GM21529 (cell line): ENCODE results near the gene RGCC.
A peak's percentile ranks its signal among the peaks of the same experiment; 100 is the strongest.
"Not testable (repeated sequence)": the region's sequence is repeated elsewhere in the genome, so short reads cannot be mapped to it uniquely, and the experiment has no call there.

ENCODE experiments used
- ATAC-seq: cut with Tn5 transposase; IDR thresholded peaks from one replicate; pipeline ENCODE4 v1.9.1; 2021; ENCODE audit not compliant: unreplicated experiment

RGCC gene

DNA sequence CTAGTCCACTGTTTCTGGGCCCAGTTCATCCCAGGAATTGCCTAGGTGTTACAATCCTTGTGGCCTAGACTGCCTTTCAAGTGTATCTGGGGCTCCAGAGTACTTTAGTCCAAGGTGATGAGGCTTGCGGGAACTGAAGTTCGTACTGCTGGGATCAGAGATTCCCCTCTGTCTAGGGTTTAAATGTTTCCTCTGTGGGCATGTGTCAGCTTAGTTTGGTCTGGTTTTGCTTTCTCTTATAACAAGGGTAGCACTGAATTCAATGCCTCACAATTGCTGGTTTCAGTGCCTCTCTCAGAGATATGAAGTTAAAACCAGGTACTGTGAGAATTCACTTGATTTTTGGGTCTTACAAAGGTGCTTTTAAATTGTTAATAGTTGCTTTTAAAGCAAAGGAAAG lies 30.8 kb downstream of the RGCC start:
- no peak for ATAC-seq

DNA sequence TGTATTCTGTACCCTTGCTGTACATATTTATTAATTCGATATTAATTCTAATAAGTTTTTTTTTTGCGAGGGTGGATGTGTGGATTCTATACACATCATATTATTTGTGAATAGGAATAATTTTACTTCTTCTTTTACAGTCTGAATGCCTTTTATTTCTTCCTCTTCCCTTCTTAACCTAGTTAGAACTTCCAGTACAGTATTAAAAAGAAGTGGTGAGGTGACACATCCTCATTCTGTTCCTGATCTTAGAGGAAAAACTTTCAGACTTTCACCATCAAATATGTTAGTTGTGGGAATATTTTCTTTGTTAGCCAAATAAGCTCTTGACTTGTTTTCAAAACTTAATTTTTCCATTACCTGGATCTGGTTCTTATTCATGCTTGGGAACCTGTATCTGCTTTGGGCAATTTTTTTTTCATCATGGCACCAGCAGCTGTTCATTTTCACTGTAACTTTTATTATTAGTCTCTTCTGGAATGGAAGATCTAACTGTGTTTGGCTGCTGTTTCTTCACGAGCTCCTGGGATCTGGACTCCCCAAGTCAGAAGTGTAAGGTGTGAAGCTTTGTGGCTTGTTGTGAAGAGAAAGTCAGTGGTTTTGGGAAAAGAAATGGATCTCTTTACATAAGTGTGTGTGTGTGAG lies 33.1 kb downstream of the RGCC start:
- ATAC-seq: no peak

DNA sequence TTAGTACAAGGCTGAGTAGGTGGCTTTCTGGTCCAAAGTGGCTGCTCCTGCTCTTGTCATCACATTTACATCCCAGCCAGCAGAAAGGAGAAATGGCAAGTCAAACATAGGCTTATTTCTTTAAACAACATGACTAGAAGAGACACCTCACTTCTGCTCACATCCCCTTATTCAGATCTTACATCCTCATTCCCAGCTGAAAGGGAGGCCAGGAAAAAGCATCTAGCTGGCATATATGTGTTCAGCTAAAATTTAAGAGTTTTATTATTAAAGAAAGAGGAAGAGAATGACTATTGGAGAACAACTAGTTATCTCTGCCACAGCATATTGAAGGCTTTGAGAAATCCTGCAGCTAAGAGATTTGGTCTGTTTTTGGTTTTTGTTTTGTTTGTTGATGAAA lies 34.1 kb downstream of the RGCC start:
- ATAC-seq: no peak

DNA sequence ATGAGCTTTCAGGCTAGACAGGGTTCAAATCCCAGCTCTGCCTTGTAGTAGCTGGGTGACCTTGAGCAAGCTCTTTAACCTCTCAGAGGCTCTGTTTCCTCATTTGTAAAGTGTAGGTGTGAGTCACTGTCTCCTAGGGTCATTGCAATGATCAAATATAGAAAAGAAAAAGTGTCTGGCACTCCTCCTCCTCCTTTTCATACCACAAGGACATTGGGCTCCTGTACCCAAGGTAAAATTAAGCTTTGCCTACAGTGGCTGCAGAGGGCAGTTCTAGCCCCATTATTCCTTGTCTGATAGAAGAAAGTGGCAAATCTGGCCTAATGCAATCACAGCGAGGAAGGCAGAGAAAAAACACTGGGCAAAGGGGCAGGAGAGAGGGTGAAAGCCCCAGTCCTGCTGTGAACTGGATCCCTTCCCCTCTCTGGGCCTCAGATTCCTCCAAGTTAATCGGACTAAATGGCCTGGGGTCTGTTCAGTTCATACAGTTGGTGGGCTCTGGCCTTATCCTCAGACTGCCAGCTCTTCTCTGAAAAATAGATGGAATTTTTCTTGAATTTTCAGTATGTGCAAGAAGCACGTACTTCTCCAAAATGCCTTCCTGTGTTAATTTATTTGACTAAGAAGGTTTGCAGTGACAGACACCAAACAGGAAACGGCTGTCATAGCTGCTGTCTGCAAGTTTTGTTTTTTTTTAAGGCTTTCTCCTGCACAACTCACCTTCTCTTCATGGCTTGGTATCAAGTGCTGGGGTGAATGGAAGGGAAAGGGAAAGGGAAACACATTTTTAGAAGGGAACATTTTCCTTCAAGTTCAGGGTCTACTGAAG lies 35.3 kb downstream of the RGCC start:
- ATAC-seq: peak; percentile 72

DNA sequence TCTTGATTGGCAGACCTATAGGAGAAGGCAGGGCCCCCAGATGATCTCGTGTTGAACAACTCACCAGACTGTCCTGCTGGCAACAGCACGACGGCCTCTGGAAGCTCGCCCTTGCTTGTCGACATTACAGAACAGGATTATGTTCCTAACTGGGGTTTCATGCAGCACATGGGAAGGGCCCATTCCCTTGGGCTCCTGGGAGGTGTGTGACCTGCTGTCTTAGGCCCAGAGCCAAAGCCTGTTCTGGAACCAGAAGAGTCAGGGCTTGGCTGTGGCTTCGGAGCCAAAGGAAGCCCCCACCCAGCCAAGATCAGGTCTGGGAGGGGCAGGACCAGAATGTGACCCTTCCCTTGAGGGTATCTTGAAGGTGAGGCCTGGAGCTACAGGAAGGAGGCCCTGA lies 36.9 kb downstream of the RGCC start:
- no peak for ATAC-seq

DNA sequence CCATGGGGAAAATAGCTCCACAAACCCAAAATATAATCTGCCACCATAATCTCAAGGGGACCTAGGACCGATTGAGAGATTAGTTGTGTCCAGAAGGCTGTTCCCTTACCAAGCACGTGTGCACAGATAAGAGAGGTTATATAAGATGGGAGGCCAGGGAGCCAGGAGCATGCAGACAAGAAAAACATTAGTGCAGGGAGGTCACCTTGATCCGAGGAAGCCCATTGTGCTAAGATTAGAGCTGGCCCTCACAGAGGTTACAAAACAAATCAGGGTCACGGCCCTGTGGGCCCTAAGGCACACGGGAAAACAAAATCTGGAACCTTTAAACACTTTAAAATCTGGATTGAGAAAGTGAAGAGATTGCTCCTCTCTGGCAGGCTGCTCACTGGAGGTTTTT lies 37.7 kb downstream of the RGCC start:
- no peak for ATAC-seq

DNA sequence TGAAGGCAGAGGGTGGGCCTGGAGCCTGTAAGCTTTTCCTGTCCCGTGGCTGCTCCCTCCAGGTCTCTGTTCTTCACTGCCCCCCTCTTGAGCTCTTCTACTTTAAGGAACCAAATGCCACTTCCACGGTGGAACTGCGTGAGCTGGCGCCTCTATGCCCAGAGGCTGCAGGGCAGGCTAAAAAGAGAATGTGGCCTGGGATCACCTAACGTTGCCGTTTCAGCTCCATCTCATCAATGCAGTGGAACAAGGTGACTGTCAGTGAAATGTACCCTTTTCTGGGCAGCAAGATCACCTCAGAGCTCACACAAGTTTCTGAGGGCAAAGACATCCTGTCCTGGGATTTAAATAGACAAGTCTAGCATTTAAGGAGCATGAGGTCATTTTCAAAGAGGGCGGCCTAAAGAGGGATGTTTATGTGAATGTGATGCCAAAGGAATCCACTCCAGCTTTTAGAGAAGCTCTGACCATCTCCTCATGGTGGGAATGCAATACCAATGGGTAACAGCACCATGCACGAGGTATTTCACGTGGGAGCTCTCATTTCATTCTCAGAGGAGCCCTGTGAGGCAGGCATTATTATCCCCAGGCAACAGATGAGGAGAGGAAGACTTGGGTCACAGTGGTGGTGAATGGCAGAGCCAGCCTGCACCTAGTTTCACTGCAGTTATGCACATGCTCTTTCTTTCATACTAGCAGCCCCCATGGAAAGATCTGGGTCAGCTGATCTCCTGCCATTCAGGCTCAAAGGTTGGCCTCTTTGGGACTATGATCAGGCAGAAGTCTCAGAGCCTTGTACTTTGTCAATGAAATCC lies 39.3 kb downstream of the RGCC start:
- ATAC-seq: no peak

DNA sequence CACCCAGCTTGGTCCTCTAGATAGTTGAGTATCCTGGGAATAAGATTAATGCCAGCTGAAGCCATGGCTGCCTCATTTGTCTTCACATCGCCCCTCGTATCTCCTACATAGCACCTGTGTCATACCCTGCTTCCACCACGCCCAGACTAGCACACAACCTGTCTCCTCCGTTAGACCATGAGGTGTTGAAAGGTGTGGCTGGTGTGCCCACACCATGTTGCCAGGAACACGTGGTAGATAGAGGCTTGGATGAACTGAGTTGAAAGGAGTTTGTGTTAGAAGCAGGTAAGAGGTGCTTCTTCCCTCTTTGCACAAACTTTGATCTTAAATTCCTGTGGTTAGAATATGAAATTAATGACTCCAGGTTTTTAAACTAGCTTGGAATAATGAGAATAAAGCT lies 40.1 kb downstream of the RGCC start:
- no peak for ATAC-seq

DNA sequence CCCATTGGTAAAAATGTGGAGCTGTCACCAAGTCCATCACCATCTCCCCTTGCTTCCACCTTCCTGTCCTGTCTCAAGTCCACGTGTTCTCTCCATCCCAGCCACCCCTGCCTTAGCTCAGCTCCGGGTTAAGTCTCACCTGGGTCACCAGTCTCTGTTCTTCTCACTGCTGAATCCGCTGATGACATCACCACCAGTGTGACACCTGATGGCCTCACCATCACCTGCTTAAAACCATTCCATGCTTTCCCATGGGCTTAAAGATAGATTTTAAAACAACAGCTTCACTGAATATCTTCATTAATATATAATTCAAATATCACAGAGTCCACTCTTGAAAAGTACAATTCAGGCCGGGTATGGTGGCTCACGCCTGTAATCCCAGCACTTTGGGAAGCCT lies 42.1 kb downstream of the RGCC start:
- ATAC-seq: no peak

DNA sequence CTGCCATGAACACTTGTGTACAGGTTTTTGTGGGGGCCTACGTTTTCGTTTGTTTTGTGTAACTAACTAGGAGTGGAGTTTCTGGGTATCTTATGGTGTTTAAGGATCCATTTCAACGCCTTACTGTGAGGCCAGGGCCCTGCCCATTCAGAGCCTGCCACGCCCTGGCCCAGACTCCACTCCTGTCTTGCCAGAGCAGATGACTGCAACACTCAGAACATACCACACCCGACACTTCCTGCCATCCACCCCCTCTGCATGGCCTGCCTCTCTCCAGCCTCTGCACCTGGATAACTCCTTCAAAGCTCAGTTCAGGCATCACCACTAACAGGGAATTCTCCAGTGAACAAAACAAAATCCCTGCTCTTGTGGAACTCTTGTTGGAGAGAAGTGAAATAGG lies 43.2 kb downstream of the RGCC start:
- peak; percentile 38 for ATAC-seq

DNA sequence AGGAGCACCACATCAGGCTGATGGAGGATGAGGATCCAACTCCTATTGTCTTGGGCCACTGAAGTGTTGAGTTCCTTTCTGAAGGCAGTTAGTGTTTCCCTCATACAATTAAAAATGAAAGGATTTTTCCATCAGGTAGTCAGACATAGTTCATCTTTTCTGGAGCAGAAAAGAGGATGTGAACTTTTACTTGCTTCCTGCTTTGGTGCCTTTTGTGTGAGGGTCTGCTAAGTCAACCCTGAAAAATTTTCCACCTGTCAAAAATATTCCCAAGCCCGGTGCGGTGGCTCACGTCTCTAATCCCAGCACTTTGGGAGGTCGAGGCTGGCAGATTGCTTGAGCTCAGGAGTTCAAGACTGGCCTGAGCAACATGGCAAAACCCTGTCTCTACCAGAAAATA lies 43.9 kb downstream of the RGCC start:
- ATAC-seq: no peak

DNA sequence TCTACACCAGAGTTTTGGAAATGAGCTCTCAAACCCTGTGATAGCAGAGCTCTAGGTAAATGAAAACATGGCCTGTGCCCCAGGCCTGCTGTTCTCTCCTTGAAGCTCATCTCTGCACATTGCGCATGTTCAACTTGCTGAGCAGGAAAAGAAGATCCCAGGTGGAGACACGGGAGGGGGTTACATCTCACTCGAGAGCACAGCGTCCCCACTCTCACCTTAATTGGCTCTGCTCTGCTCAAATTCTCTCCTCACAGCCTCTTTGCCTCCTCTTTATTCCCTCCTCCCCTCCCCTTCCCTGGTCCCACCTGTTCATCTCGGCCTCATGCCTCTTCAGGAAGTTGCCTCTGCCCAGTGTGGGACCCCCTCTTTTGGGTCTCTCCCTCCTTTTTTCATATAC lies 44.7 kb downstream of the RGCC start:
- ATAC-seq: no peak

DNA sequence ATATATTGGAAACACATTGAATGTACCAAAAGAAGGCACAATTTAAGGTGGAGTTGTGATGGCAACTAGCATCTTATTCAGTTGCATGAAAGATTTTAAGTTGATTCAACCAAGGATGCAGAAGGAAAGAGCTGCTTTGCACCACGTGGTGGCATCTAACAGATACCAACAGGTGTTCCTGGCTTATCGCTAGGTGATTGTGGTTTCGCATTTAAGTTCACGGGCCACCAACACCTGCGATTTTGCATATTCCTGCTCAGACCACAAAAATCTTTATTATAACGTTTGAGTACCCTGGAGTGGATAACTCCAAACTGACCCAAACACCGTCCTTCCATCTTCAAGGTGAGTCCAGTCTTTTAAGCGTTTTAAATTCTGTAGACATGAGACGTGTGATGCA lies 45.3 kb downstream of the RGCC start:
- peak; percentile 83 for ATAC-seq

DNA sequence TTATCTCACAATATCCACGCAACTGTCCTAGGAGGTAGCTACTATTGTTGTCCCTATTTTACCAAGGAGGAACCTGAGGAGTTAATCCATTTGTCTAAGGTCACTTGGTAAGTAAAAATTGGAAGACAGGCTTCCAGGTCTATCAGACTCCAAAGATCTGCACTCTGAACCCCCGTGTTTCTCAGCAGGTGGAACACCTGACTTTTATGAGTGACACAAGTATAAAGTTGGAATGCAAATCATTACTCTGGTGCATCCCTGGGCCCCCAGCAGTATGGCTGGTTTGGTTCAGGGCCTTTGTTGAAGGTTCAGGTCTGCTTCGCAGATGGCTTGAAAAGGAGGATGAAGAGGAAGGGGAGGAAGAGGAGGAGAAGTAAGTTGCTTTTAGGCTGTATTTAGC lies 46.0 kb downstream of the RGCC start:
- no peak for ATAC-seq

DNA sequence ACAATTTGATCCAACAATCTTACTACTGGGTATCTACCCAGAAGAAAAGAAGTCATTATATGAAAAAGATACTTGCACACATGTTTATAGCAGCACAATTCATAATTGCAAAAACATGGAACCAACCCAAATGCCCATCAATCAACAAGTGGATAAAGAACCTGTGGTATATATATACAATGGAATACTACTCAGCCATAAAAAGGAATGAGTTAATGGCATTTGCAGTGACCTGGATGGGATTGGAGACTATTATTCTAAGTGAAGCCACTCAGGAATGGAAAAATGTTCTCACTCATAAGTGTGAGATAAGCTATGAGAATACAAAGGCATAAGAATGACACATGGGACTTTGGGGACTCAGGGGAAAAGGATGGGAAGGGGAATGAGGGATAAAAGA lies 47.3 kb downstream of the RGCC start:
- not testable (repeated sequence) for ATAC-seq

DNA sequence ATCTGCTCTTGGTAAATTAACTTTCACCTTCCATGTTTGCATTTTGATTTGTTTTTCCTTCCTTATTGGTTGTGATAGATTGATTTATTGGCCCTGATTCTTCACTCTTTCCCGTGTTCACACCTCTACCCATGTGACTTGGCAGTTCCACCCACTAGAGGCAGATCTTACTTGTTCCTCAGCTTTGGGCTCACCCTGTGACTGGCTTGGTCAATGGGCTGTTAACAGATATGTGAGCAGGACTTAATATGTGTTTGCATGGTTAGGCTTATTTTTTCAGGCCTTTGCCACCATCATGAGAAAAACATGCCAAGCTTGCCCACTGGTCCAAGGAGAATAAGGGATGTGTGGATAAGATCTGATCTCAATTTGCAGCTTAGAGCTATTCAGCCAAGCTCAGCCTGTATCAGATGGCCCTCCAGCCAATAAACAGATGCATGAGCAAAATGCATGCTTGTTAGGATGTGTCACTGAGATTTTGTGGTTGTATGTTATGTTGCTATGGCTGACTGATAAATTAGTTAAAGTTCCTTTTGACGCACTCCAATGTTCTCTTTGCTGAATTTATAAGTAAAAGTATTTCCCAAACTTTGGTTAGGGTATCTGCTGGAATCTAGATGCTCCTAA lies 48.0 kb downstream of the RGCC start:
- ATAC-seq: no peak

DNA sequence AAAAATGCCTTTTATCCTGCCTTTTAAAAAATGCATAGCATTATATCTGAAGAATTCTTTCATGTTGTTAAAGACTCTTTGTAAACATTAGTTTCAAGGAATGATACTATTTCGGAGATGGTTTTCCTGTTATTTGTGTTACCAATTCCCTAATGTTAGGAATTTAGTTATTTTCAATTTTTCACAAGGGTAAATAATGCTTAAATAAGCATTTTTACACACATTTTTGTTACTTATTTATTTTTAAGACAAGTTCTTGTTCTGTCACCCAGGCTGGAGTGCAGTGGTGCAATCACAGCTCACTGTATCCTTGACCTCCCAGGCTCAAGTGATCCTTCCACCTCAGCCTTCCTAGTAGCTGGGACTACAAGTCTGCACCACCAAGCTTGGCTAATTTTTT lies 49.0 kb downstream of the RGCC start:
- ATAC-seq: no peak

DNA sequence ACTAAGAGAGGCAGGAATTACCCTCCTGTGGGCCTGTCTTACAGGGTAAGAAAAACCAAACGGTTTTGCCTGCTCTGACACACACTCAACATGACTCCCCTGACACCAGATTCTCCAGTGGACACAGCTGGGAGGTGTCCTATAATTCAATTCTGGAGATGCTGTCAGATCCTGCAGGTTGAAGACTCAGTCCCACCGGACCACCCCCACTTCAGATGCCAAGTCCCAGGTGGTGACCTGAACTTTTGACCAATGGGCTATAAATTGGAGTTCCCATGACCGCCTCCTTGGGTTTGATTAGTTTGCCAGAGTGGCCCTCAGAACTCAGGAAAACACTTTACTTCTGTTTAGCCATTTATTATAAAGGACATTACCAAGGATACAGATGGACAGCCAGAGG lies 52.6 kb downstream of the RGCC start:
- ATAC-seq: no peak

DNA sequence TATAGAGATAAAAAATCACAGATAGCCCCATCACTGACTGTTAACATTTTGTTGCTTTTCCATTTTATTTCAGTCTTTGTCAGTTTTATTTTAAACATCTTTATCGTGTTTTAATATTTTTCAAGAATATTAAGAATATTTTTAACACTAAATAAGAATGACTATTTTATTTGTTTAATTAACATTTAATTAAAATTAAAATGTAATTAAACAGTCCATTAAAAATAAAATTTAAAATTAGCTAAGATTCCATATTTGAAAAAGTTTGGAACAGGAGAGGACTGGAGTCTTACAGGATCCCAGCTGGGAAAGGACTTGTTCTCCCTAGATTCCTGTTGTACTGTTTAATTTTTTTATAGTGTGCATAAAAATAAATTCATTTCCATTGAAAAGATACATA lies 54.5 kb downstream of the RGCC start:
- no peak for ATAC-seq

DNA sequence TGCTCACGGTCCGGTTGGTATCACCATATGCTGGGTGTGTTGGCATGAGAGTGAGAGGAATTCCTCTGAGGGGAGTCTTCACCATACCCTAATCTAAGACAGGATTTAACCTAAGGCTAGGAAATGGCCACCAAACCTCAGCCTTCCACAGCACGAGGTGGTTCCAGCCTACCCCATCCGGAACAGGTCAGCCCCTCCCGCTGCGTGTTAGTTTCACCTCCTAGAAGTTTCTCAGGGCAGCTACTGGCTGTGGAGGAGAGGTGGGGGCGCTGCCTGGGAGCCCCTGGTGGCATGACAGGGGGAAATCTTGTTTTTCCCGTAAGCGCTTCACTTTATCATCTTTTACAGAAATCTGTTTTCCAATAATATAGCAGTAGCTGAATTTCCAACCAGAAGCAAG lies 55.1 kb downstream of the RGCC start:
- no peak for ATAC-seq

DNA sequence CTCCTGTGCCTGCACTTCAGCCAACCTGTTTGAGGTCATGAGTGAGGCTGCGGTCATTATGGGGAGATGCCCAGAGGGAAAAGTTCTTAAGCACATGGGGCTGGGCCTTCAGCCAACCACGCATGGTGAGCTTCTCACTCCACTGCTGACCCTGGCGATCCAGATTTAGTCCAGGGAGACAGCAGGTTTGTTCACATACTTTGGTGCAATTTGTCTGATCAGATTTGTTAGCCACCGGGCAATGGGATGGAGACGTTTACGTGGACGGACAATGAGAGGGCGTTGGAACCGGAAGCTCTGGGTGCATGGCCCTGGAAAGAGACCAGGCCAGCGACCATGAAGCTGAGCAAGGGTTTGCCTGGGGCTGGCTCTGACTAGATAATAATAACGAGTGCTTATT lies 56.2 kb downstream of the RGCC start:
- ATAC-seq: no peak
